NK-92 (cell line): ENCODE data around the gene TOGARAM2.
"Not testable (repeated sequence)": the region's sequence is repeated elsewhere in the genome, so short reads cannot be mapped to it uniquely, and the experiment has no call there.

Experiments
- DNase-seq: peaks from one replicate; lab custom pipeline; 2025; ENCODE audit not compliant: unreplicated experiment; lab: John Stamatoyannopoulos, UW

Gene TOGARAM2

GRCh38 chr2:28976584-28976983 lies 4.5 kb upstream of the TOGARAM2 start:
- DNase-seq = no peak

- no peak for DNase-seq
These were observed 3.8 kb upstream of the TOGARAM2 start for GRCh38 chr2:28977176-28977875.

DNA sequence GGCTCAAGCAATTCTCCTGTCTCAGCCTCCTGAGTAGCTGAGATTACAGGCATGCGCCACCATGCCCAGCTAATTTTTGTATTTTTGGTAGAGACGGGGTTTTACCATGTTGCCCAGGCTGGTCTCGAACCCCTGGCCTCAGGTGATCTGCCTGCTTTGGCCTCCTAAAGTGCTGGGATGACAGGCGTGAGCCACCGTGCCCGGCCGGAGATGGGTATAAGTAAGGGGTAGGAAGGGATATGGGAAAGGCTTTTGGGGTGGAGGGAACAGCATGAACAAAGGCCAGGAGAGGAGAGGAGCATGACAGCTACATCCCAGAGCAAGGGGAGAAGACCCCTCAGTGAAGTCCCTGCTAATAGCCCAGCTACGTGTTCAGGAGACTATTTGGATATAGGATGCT lies 3.1 kb upstream of the TOGARAM2 start:
- DNase-seq = not testable (repeated sequence)

DNA sequence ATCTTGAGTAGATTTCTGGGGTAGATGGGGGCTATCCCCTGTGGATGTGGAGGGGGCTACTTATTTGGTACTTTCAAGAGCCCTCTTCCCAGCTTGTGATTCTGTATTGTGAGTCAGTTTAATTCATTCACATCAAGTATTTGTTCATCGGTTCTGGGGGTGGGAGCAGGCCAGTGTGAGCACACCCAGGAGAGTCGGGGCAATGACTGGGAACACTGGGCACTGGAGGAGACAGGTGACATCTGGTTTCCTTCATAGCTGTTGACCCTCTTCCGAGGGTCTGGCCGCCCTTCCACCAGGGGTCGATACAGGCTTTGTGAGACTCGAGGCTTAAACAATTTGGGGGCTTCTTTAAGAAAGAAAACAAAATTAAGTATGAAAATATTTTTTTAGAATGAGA lies 2.5 kb upstream of the TOGARAM2 start:
- no peak for DNase-seq

- no peak for DNase-seq
These were observed 2.1 kb upstream of the TOGARAM2 start for GRCh38 chr2:28979041-28979440.

GRCh38 chr2:28979576-28980366 lies 1.3 kb upstream of the TOGARAM2 start:
- DNase-seq = no peak

GRCh38 chr2:28980368-28981015 lies 606 bp upstream of the TOGARAM2 start:
- DNase-seq = no peak

GRCh38 chr2:28981620-28982376 lies 700 bp downstream of the TOGARAM2 start:
- DNase-seq = no peak

- no peak for DNase-seq
These were observed 1.4 kb downstream of the TOGARAM2 start for GRCh38 chr2:28982381-28982950.

DNA sequence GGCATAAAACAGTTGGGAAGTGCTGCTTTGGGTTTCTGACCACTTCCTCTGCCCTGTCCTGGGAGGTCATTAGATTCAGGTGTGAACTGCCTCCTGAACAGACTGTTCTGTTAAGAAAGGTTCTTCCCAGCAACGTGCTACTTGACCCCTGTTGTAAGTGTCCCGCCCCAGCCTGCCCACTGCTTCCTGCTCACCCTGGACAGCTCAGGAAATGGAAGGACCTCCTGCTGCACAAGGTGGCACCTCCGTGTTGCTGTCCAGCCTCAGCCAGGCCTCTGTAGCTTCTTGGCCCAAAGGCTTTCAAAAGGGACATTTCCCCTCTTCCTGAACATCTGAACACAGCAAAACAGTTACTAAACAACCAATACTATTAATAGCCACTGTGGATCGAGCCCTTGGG lies 5.3 kb downstream of the TOGARAM2 start:
- DNase-seq = no peak

- no peak for DNase-seq
These were observed 8.9 kb downstream of the TOGARAM2 start for GRCh38 chr2:28989973-28990372.

- no peak for DNase-seq
These were observed 9.3 kb downstream of the TOGARAM2 start for GRCh38 chr2:28990445-28990844.

- DNase-seq = no peak
These were observed 9.9 kb downstream of the TOGARAM2 start for GRCh38 chr2:28991021-28991420.

DNA sequence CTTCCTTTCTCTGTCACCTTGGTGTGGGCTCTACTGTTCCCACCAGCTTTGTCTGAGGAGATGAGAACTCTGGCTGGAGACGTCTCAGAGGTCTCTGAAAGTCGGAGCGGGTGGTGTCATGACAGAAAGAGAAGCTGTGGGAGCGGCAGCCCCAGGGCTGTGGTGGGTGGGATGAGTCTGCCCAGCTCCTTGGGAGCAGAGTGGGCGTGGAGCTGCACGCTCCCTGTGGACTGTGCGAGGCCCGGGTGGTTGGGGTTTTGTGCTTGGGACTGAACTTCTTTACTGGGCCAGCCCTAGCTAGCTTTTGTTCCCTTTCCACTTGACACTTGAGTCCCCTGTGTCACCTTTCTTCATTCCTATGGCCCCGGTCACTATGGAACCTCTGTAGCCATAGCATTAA lies 10.4 kb downstream of the TOGARAM2 start:
- DNase-seq = no peak

DNA sequence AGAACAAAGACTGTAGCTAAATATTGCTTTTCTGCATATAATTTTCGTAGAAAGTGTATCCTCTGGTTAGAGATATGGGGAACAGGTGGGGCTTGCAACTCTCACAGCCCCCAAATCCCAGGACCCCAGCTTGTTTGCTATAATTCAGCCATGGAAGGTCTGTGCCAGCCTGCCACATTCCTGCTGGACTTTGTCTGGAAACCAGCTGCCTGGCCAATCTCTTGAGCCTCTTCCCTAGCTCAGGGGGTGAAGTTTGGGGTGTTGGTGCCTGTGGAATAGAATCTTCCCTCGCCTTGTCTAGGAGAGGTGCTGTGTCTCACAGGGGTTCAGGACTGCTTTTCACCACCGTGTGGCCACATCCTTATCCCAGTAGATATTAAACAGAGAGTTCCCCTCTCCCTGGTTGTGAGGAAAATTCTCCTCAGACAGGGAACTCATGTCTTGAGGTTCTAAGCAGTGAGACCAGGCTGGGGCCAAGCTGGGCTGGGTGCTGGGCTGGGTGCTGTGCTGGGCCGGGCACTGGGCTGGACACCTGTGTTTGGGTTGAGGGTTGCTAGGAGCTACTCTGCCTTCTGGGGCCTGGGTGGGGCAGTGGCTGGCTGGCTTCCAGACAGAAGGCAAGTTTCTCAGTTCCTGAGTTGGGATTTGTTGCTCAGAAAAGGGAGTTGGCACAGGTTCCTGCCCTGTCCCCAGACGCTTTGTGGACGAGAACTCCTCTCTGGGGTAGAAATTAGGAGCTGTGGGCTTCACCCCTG lies 12.3 kb downstream of the TOGARAM2 start:
- no peak for DNase-seq

- no peak for DNase-seq
These were observed 13.0 kb downstream of the TOGARAM2 start for GRCh38 chr2:28994074-28994473.

GRCh38 chr2:28994679-28995078 lies 13.6 kb downstream of the TOGARAM2 start:
- DNase-seq = no peak

DNA sequence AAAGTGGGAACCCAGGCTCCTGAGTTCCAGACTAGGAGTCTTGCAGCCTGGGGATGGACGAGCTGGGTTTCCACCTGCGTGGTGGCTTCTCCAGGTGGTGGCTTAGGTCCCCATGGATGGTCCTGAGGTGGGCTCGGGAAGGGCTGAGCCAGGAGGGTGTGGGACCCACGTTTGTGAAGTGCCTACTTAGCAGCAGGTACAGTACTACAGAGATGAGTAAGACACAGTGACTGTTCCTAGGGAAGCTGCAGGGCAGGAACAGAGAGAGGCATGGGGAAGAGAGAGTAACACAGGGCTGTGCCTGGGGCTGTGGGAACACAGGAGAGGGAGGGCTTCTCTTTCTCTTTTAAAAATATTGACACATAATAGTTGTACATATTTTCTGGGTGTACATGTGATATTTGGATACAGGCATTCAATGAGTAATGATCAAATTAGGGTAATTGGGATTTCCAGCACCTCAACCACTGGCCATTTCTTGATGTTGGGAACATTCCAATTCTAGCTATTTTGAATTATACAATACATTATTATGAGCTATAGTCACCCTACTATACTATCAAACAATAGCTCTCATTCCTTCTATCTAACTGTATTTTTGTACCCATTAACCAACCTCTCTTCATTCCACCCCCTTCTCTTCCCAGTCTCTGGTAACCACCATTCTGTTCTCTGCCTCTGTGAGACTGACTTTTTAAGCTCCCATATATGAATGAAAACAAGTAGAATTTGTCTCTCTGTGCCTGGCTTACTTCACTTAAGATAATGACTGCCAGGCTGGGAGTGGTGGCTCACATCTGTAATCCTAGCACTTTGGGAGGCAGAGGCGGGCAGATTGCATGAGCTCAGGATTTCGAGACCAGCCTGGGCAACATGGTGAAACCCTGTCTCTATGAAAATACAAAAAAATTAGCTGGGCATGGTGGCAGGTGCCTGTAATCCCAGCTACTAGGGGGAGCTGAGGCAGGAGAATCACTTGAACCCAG lies 15.0 kb downstream of the TOGARAM2 start:
- DNase-seq = no peak

GRCh38 chr2:28997237-28997846 lies 16.2 kb downstream of the TOGARAM2 start:
- no peak for DNase-seq
